Epithelial cell of proximal tubule (primary cell): Measurements from ENCODE around the gene FARSA. TPM values are rescaled to one million over a fixed set of nuclear protein-coding genes. Genes with fewer than 3 reads are reported as not detected.

Source experiments
- DNase-seq: peaks from one replicate; pipeline ENCODE4 v3.0.0-alpha.2; 2011; ENCODE audit warnings: low read depth
- H3K4me3 ChIP-seq: 2 replicates; pipeline ENCODE4 v1.5.1; 2011; ENCODE audit warnings: low read depth, mild to moderate bottlenecking, low read length
- CTCF ChIP-seq: conservative IDR thresholded peaks from 2 replicates; pipeline ENCODE4 v1.5.1; 2012; ENCODE audit warnings: low read depth, mild to moderate bottlenecking, low read length
- total RNA-seq: library from RNA; depleted of rRNA; stranded (reverse); fragments of >200 nt; gene quantifications from 2 replicates; pipeline ENCODE4 v1.2.3, GENCODE V29; 2015

FARSA gene
- total RNA-seq, 1 donor from 2014 or later = 89.1 TPM

- no peak for DNase-seq
- H3K4me3 ChIP-seq = no peak overlapping the region
- TF ChIP-seq CTCF = no peak
Observed at GRCh38 chr19:12913851-12914690, 19.4 kb downstream of the FARSA start.

- TF ChIP-seq CTCF = no peak
- no peak for DNase-seq
- no peak overlapping the region for H3K4me3 ChIP-seq
Observed at GRCh38 chr19:12913011-12913561, 20.4 kb downstream of the FARSA start.

GRCh38 chr19:12912571-12912970 lies 20.9 kb downstream of the FARSA start:
- no peak overlapping the region for H3K4me3 ChIP-seq
- no peak for TF ChIP-seq CTCF
- no peak for DNase-seq

- no peak overlapping the region for H3K4me3 ChIP-seq
- no peak for TF ChIP-seq CTCF
- no peak for DNase-seq
Observed at GRCh38 chr19:12907166-12907565, 26.3 kb downstream of the FARSA start.

- no peak for DNase-seq
- no peak for TF ChIP-seq CTCF
- H3K4me3 ChIP-seq = no peak overlapping the region
Observed at GRCh38 chr19:12899891-12900518, 33.5 kb downstream of the FARSA start.

- H3K4me3 ChIP-seq = no peak overlapping the region
- DNase-seq = no peak
- no peak for TF ChIP-seq CTCF
Observed at GRCh38 chr19:12896460-12896859, 37.1 kb downstream of the FARSA start.
